ENCODE data around the gene ST3GAL3.

Gene ST3GAL3

DNA sequence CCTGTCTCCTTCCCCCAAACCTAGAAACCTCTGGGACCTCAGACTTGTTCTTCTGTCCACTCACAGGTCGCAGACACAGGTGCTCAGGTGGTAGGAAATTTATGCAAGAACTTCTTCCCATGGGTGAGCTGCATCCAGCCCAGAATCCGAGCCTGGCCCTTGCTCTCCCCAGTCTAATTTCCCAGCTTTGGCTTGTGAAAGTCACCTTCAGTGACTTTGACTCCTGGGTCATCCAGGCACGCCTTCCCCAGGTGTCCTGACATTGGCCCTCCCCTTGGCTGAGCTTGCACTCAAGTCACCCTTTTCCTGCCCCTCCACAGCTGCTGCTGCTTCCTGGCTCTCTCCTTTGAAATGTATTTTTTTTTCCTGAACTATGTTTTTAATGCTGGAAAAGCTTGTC is 246.0 kb downstream of the ST3GAL3 start:
- TF ChIP-seq, protein P1, sequence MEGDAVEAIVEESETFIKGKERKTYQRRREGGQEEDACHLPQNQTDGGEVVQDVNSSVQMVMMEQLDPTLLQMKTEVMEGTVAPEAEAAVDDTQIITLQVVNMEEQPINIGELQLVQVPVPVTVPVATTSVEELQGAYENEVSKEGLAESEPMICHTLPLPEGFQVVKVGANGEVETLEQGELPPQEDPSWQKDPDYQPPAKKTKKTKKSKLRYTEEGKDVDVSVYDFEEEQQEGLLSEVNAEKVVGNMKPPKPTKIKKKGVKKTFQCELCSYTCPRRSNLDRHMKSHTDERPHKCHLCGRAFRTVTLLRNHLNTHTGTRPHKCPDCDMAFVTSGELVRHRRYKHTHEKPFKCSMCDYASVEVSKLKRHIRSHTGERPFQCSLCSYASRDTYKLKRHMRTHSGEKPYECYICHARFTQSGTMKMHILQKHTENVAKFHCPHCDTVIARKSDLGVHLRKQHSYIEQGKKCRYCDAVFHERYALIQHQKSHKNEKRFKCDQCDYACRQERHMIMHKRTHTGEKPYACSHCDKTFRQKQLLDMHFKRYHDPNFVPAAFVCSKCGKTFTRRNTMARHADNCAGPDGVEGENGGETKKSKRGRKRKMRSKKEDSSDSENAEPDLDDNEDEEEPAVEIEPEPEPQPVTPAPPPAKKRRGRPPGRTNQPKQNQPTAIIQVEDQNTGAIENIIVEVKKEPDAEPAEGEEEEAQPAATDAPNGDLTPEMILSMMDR (IDR thresholded peaks at IDR 0.05), result no peak
- DNase-seq, result no peak
- Histone ChIP-seq H3K4me1 (peaks cover 0 to 9% (median 7%) of the 10 kb centered on the region in 4 donors), H3K36me3 (peaks cover 20 to 50% (median 30%) of the 10 kb centered on the region in 3 donors), H3K4me3 (no peak overlapping the region), H3K27ac (no peak overlapping the region), H3K9me3 (no peaks in the 10 kb centered on the region), H3K27me3 (no peaks in the 10 kb centered on the region)
- intact Hi-C loops (cut with DNase I; ENCODE audit: low total_unique reads), result no loop called here

DNA sequence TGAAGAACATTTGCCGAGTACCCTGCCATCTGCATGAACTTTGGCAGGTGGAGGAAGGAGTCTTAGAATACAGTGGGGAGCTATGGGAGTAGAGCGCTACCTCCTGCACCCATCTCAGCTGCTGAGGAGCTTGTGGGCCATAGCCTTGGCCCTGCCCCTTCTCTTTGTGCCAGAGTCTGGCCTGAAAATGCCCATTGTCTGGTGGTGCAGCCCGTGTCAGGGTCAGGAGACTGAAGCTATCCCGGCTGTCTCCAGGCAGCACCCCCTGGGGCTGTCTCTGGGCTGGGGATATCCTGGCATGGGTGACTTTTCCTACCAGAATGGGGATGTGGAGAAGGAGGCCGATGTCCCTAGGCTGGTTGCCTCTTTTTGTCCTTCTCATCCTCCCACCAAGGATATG is 246.7 kb downstream of the ST3GAL3 start:
- Histone ChIP-seq H3K36me3 (peaks cover 27 to 56% (median 36%) of the 10 kb centered on the region in 3 donors), H3K9me3 (no peaks in the 10 kb centered on the region), H3K4me1 (peaks cover 0 to 3% (median 1%) of the 10 kb centered on the region in 4 donors), H3K27ac (no peak overlapping the region), H3K4me3 (no peak overlapping the region), H3K27me3 (no peaks in the 10 kb centered on the region)
- TF ChIP-seq, protein P1 (IDR thresholded peaks at IDR 0.05), result no peak
- DNase-seq, result no peak
- intact Hi-C loops (cut with DNase I; ENCODE audit: low total_unique reads), result no loop called here

DNA sequence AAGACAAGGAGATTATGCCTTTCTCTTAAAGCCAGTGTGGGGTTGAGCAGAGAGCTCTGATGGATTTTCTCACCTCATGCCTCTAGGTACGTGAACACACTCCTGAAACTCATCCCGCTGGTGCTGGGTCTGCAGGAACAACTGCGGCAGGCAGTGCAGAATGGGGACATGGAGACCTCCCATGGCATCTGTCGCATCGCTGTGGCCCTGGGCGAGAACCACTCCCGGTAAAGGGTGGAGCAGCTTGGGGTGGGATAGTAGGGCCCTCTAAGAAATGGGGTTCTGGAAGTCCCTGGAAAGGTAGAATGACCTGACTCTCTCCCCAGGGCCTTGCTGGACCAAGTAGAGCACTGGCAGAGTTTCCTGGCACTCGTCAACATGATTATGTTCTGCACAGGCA is 248.9 kb downstream of the ST3GAL3 start:
- H3K9me3 ChIP-seq, result no peaks in the 10 kb centered on the region
- H3K27me3 ChIP-seq, result no peaks in the 10 kb centered on the region
- no peaks in the 10 kb centered on the region for H3K4me1 ChIP-seq
- TF ChIP-seq, protein P1 (IDR thresholded peaks at IDR 0.05), result no peak
- H3K36me3 ChIP-seq, result peaks cover 34 to 60% (median 52%) of the 10 kb centered on the region in 3 donors
- DNase-seq, result no peak
- H3K27ac ChIP-seq, result no peak overlapping the region
- no peak overlapping the region for H3K4me3 ChIP-seq
- intact Hi-C loops (cut with DNase I; ENCODE audit: low total_unique reads), result no loop called here

DNA sequence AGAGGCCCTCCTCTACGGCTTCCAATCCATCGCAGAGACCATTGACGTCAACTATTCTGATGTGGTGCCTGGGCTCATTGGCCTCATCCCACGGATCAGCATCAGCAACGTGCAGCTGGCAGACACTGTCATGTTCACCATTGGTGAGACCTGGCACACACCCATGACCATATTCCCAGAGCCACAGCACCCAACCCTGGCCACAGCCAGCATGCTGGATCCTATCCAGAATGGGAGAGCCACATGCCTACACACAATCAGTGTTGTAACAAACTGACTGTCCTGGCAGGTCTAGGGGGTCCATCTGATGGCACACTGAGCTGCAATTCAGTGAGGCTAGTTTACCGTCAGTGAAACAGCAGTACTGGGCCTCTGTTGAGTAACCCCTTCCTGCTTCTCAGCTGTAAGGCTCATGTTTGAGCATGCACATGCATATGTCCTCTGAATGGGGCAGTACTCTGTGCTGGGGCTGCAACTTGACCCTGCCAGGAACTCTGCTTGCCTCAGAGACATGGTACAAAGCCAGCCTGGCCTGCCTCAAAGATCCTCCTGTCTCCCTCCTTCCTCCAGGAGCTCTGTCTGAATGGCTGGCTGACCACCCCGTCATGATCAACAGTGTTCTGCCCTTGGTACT is 250.2 kb downstream of the ST3GAL3 start:
- DNase-seq, result no peak
- H3K9me3 ChIP-seq, result no peaks in the 10 kb centered on the region
- no peaks in the 10 kb centered on the region for H3K27me3 ChIP-seq
- peaks cover 34 to 73% (median 65%) of the 10 kb centered on the region in 3 donors for H3K36me3 ChIP-seq
- intact Hi-C loops (cut with DNase I; ENCODE audit: low total_unique reads), result no loop called here
- H3K27ac ChIP-seq, result no peak overlapping the region
- no peak overlapping the region for H3K4me3 ChIP-seq
- H3K4me1 ChIP-seq, result no peaks in the 10 kb centered on the region
- TF ChIP-seq, protein P1 (IDR thresholded peaks at IDR 0.05), result no peak

DNA sequence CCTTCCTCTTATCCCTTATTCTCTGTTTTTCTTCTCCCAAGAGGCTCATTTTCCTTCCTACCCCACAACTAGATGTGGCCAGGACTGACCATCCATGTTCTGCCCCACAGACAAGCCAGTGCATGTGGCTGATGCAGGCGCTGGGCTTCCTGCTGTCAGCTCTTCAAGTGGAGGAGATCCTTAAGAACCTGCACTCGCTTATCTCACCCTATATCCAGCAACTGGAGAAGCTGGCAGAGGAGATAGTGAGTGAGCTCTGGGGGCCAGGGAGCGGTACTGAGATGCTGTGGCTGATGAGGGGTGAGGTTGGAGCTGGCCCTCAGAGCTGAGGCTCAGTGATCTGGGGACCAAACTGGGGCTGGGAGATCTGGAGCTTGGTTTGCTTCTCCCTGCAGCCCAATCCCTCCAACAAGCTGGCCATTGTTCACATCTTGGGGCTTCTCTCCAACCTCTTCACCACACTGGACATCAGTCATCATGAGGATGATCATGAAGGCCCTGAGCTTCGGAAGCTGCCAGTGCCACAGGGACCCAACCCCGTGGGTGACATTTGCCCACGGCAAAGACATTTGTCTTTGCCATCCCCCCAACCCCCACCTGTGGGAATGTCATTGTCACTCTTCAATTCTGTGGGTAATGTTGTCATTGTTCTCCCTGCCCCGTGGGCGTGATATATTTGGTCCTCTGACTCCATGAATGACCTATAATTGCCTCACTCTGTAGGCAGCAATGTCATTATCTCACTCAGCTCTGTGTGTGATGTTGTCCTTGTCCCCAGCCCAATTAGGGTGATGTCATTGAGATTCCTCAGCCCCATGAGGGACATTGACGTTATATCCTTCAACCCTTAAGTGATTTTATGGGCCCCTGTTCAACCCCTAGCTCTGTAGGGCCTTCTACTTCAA is 251.3 kb downstream of the ST3GAL3 start:
- intact Hi-C loops (cut with DNase I; ENCODE audit: low total_unique reads), result no loop called here
- H3K36me3 ChIP-seq, result peaks cover 34 to 83% (median 76%) of the 10 kb centered on the region in 3 donors
- DNase-seq, result no peak
- TF ChIP-seq, protein P1 (IDR thresholded peaks at IDR 0.05), result no peak
- H3K4me1 ChIP-seq, result no peaks in the 10 kb centered on the region
- no peaks in the 10 kb centered on the region for H3K9me3 ChIP-seq
- no peaks in the 10 kb centered on the region for H3K27me3 ChIP-seq
- H3K27ac ChIP-seq, result no peak overlapping the region
- no peak overlapping the region for H3K4me3 ChIP-seq

Data from tibial artery (tissue), 4 donors.